Measurements from ENCODE around the gene RASSF5. TPM values are rescaled to one million over a fixed set of nuclear protein-coding genes. Genes with fewer than 3 reads are reported as not detected.

Gene RASSF5
- total and polyA plus RNA-seq, 8 donors = 6.7 to 22.3 (median 12.5) TPM

DNA sequence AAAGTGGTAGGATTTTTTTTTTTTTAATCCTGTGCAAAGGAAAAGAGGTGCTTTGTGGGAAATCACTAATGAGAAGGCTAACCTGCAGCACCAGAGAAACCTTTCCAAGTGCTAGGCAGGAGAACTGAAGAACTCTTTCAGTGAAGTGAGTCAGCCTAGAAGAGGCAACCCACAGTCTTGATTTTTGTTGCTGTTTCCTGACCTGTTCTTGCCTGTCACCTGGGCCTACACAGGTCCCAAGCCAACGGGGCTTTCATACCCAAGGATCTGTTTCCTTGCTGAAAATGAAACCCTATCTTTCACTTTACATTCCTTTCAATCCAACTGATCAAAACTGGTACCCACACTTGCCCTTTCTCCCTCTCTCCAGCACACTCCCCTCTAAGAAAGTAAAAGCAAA lies 44.2 kb upstream of the RASSF5 start:
- Histone ChIP-seq H3K4me3 (no peak overlapping the region), H3K9me3 (no peaks in the 10 kb centered on the region), H3K27me3 (no peaks in the 10 kb centered on the region), H3K36me3 (no peaks in the 10 kb centered on the region), H3K4me1 (no peaks in the 10 kb centered on the region), H3K27ac (no peak overlapping the region)
- WGBS, 2 donors = 71 to 86% methylated on average over 1 of the region's 1 CpG
- DNase-seq = no peak
- intact Hi-C loops (cut with DNase I) = no loop called here
- FAIRE-seq = no peak
- TF ChIP-seq, protein P1, sequence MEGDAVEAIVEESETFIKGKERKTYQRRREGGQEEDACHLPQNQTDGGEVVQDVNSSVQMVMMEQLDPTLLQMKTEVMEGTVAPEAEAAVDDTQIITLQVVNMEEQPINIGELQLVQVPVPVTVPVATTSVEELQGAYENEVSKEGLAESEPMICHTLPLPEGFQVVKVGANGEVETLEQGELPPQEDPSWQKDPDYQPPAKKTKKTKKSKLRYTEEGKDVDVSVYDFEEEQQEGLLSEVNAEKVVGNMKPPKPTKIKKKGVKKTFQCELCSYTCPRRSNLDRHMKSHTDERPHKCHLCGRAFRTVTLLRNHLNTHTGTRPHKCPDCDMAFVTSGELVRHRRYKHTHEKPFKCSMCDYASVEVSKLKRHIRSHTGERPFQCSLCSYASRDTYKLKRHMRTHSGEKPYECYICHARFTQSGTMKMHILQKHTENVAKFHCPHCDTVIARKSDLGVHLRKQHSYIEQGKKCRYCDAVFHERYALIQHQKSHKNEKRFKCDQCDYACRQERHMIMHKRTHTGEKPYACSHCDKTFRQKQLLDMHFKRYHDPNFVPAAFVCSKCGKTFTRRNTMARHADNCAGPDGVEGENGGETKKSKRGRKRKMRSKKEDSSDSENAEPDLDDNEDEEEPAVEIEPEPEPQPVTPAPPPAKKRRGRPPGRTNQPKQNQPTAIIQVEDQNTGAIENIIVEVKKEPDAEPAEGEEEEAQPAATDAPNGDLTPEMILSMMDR (IDR thresholded peaks at IDR 0.05) = no peak
- ATAC-seq = no peak

- Histone ChIP-seq H3K27me3 (no peaks in the 10 kb centered on the region), H3K4me3 (no peak overlapping the region), H3K36me3 (no peaks in the 10 kb centered on the region), H3K9me3 (no peaks in the 10 kb centered on the region), H3K4me1 (no peaks in the 10 kb centered on the region), H3K27ac (no peak overlapping the region)
- ATAC-seq (no peak), DNase-seq (no peak), FAIRE-seq (no peak)
- intact Hi-C loops (cut with DNase I) = no loop called here
- WGBS, 2 donors = 89 to 92% methylated on average over 8 of the region's 8 CpGs
- TF ChIP-seq, protein P1 (IDR thresholded peaks at IDR 0.05) = no peak
Measured at GRCh38 chr1:206463911-206464310, 43.4 kb upstream of the RASSF5 start.

GRCh38 chr1:206464456-206464964 lies 42.8 kb upstream of the RASSF5 start:
- intact Hi-C loops (cut with DNase I) = no loop called here
- no peak for FAIRE-seq
- 60 to 68% methylated on average over 4 of the region's 4 CpGs for WGBS, 2 donors
- TF ChIP-seq, protein P1 (IDR thresholded peaks at IDR 0.05) = no peak
- no peak overlapping the region for H3K27ac ChIP-seq
- peak in 2 of 4 donors; percentile 29 to 42 for ATAC-seq
- no peaks in the 10 kb centered on the region for H3K27me3 ChIP-seq
- H3K9me3 ChIP-seq = no peaks in the 10 kb centered on the region
- no peak overlapping the region for H3K4me3 ChIP-seq
- DNase-seq = no peak
- H3K4me1 ChIP-seq = peaks cover 0 to 3% (median 0%) of the 10 kb centered on the region in 3 donors
- H3K36me3 ChIP-seq = no peaks in the 10 kb centered on the region

DNA sequence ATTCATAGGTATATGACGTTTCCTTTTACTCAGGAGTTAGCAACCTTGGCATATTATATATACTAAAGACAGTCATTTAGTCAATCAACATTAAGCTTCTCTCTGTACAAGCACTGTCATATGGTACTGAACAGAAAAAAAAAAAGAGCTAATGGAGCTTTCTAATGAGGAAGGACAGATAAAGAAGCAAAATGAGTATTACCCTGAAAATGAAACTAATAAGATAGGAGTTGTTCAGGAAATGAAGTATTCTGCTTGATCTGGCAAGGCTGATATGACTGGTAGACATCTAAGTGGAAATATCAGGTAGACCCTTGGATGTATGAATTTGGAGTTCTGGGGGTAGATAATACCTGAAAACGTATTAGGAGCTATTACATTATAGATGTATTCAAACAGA lies 41.4 kb upstream of the RASSF5 start:
- FAIRE-seq (no peak), ATAC-seq (no peak), DNase-seq (no peak)
- intact Hi-C loops (cut with DNase I) = no loop called here
- WGBS, 2 donors = 43 to 51% methylated on average over 2 of the region's 2 CpGs
- no peaks in the 10 kb centered on the region for H3K36me3 ChIP-seq
- TF ChIP-seq, protein P1 (IDR thresholded peaks at IDR 0.05) = no peak
- H3K27ac ChIP-seq = no peak overlapping the region
- no peaks in the 10 kb centered on the region for H3K9me3 ChIP-seq
- H3K4me3 ChIP-seq = no peak overlapping the region
- no peaks in the 10 kb centered on the region for H3K27me3 ChIP-seq
- peaks cover 0 to 9% (median 4%) of the 10 kb centered on the region in 3 donors for H3K4me1 ChIP-seq

DNA sequence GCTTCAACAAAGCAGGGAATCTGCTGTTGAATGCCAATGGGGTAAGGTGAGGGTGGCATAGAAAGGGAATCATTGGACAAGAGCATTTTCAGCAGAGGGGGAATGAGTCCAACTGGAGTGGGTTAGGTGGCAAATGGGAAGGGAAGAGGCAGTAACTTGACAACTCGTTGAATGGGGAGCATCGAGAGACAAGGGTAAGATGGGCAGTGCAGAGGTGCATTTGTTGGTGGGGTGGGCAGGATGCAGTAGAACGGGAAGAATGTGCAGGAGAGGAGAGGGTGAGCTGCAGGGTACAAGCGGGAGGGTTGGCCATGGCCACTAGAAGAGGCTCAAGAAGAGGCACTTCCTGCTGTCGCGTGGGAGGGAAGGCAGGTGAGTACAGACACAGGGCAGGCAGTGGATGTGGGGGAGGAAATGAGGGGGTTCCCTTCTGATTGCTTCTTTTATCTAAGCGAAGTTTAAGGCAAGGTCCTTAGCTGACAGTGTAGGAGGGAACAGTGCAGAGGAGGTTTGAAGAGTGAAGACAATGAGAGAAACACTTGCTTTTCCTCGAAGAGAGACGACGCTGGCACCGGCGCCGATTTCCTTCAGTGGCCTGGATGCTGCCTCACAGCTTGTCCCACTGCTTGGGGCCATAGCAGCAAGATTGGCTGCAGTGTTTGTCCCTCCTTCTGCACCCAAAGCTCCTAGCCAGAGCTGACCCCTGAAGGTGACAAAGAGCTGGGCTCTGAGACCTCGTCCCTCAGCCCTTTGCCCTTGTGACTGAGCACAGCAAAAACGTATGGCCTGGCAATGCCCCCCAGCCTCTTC lies 40.3 kb upstream of the RASSF5 start:
- intact Hi-C loops (cut with DNase I) = no loop called here
- Histone ChIP-seq H3K4me3 (no peak overlapping the region), H3K27ac (no peak overlapping the region), H3K9me3 (no peaks in the 10 kb centered on the region), H3K36me3 (no peaks in the 10 kb centered on the region), H3K27me3 (no peaks in the 10 kb centered on the region), H3K4me1 (peaks cover 0 to 17% (median 4%) of the 10 kb centered on the region in 3 donors)
- no peak for ATAC-seq
- no peak for DNase-seq
- WGBS, 2 donors = 58 to 65% methylated on average over 15 of the region's 15 CpGs
- no peak for FAIRE-seq
- TF ChIP-seq, protein P1 (IDR thresholded peaks at IDR 0.05) = no peak
